ENCODE measurements around the gene IDH3B.
"Not testable (repeated sequence)": the region's sequence is repeated elsewhere in the genome, so short reads cannot be mapped to it uniquely, and the experiment has no call there.

IDH3B gene

DNA sequence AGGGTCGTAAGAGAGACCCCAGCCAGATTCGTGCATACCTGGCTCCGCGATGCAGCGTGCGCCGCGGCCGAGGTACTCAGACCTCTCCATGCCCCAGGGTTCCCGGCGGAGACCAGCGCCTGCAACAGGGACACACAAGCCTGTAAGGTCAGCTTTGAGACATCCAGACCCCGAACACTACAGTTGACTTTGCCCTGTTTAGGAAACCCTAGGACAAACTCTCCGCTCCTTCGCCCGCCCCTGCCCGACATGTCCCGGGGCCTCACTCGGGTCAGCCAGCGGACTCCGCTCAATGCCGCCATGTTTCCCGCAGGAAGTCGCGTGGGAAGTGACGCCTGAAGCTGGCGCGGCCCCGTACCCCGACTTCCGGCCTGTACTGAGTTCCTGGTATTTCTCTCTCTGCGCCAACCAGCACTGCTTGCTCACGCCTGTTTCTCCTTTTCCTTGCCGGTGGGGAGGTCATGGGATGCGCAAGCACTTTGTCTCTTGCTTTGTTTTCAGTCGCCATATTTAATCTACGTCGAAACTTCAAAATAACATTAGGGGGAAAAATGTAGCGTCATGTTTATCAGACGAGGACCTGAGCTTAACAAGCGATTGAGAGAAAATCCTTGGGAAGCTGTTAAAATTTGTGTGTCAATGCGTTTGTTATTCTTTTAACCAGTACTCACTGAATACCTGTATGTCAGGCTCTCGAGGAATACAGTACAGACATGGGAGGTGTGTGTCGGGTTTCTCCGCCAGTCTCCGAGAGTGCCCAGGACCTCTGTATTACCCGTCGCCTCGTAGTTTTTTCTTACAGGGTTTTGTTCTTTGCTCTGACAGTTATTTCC is at the start of gene IDH3B:
Gene IDH3B, minus strand, starts transcription at position 330 of the 833 bp plus-strand sequence. Its CDS starts 28 bp downstream, at position 302.
- DNase-seq (ENCODE audit: extremely low spot score, insufficient read length, low read depth) (peak; percentile 81), FAIRE-seq (peak; percentile 97)

DNA sequence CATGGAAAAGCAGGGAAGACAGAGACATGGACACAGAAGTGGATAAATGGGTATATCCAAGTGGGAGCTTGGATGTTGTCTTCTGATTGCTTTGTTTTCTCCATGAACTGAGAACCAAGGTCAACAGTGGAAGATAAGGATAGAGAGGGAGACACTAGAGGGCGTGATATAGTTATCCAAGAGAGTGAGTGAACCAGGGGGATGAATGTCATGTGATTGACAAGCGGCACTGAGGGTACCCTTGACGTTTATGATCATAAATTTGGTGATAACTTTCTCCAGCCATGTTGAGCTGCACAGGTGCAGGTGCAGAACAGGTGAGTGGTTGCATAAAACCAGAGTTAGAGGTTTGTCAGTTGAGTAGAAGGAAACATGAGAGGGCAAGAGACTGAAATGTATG is 49.3 kb upstream of the IDH3B start:
- DNase-seq (ENCODE audit: extremely low spot score, insufficient read length, low read depth) (no peak), FAIRE-seq (no peak)

DNA sequence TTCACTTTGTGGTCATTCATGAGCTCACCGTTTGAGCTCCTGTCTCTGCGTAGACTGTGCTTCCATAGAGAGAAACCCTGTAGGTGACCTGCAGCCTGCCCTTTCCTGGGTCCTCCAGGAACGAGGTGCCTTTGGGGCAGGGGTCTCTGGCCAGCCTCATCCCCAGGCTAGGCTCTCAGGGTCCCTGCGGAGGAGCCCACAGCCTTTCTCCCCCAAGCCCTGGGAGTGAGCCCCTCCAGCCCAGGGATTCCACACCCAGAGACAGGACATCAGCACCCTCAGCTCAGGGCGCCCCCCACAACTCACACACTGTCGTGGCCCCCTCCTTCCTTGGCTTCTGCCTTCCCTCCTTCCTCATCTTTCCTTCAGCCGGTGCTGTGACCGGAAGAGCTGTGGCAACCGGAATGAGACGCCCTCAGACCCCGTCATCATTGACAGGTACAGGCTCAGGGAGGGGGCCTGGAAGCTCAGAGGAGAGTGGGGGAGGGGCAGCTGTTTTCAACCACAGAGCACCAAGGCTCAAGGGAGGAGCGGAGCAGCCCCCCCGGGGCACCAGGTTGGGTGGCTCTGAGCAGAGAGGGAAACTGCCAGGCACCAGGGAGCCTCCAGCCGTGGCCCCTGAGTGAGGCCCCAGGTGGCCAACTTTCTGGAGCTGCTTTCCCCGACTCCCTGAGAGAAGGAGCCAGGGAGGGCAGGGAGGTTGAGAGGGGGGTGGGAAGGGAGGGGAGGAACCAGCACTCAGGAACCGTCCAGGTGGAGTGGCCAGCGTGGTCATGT is 45.4 kb upstream of the IDH3B start:
- no peak for FAIRE-seq
- DNase-seq (ENCODE audit: extremely low spot score, insufficient read length, low read depth): no peak

DNA sequence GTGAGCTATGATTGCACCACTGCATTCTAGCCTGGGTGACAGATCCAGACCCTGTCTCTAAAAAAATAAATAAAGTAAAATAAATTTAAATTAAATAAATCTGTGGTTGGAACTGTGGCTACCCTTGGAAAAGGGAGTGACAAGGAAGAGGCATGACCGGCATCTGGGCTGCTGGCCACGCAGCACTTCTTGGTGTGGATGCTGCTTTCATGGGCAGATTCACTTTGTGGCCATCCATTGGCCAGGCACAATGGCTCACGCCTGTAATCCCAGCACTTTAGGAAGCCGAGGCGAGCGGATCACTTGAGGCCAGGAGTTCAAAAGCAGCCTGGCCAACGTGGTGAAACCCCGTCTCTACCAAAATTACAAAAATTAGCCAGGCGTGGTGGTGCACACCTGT is 44.6 kb upstream of the IDH3B start:
- DNase-seq (ENCODE audit: extremely low spot score, insufficient read length, low read depth): no peak
- FAIRE-seq: no peak

DNA sequence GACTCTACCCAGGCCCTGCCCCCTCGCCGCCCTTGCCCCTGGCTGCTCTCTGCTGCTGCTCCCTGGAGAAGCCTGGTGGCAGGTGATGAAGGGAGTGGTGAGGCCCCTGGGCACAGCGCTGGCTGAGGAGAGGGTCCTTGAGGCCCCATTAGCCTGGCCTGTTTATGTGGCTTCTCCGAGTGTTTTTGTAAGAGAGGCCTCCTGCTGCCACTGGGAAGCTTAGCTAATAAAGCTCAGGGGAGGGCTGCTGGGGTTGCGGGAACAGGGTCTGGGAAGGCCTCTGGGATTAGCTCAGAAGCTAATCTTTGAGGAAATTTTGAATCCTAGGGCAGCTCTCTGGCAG is 44.0 kb upstream of the IDH3B start:
- FAIRE-seq (no peak), DNase-seq (ENCODE audit: extremely low spot score, insufficient read length, low read depth) (no peak)

DNA sequence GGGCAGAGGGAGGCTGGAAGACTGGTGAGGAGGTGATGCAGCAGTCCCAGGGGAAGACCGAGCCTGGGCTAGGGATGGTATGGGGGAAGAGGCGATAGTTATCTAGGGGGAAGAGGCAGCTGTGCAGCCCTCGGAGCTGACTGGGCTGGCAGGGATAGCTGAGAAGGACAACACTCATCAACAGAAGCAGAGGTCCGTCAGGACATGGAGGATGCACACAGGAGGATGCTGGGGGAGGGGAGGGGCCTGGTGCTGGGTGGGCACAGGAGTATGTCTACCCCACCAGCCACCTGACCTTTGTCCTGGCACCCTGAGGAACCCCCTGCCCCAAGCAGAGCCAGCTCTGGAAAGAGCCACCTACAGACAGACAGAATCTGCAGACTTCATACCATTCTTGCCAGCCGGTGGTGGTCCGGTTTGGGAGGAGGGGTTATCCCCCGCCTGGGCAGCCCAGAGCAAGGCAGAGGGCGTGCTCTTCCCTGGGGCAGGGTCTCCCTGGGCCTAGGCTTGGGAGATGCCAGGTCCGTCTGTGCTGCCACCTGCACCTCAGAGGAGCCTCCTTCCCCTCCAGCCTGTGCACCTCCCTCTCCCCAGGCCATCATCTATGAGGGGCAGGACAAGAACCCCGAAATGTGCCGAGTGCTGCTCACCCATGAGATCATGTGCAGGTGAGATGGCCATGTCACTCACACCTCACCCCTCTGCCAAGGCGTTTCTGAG is 43.5 kb upstream of the IDH3B start:
- FAIRE-seq (no peak), DNase-seq (ENCODE audit: extremely low spot score, insufficient read length, low read depth) (no peak)

DNA sequence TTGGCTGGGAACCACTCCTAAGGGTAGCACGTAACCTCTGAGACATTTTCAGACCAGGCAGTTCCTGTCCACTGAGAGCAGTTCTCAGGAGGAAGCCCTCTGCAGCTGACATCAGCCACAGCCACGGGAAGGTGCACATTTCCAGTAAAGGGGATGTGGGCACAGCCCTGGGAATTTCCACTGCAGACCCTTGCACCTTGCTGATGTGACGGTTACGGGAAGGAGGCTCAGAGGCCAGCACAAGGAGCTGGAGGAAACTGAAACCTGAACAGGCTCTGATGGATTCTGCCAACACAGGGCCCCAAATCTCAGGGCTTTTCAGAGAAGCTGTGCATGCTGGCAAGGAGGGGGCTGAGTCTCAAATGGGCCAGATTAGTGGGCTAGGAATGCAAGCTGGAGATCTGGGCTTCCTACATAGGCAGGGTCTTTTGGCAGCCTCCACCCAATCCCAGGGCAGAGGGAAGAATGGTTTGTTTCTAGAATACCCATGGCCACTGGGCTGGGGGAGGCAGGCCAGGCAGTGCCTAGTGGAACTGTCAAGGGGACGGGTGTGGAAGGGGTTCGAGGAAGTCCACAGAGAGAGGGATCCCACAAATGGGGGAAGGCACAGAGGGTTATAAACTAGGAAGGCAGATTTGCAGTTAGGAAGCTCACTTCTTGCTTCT is 42.8 kb upstream of the IDH3B start:
- DNase-seq (ENCODE audit: extremely low spot score, insufficient read length, low read depth) (no peak), FAIRE-seq (no peak)

DNA sequence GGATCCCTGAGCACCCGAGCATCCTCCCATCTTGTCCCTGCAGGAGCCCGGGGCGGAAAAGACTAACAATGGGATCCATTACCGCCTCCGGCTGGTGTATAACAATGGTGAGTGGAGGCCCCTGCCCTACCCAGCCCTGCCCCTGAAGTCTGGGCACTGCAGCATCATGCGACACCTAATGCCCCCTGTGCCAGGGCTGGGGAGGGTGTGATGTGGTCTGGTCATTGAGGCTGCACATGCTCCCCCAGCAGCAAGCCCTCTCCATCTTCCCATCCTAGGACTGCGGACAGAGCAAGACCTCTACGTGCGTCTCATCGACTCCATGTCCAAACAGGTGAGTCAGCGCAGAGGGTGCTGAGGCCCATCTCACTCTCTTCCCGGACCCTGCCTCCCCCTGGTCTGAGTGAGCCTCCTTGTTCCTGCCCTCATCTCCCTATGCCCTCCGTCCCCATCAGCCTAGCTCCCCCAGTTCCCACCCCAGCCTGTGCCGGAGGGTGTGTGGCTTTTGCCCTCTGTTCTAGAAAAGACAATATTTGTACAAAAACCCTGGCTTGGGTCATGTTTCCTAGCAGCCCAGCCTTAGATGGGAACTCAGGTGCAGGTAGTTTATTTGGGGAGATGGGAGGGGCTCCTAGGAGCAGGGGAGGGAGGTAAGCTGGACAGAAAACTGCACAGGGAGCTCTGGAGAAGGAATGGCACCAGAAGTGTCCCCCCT is 42.1 kb upstream of the IDH3B start:
- no peak for FAIRE-seq
- DNase-seq (ENCODE audit: extremely low spot score, insufficient read length, low read depth): no peak

DNA sequence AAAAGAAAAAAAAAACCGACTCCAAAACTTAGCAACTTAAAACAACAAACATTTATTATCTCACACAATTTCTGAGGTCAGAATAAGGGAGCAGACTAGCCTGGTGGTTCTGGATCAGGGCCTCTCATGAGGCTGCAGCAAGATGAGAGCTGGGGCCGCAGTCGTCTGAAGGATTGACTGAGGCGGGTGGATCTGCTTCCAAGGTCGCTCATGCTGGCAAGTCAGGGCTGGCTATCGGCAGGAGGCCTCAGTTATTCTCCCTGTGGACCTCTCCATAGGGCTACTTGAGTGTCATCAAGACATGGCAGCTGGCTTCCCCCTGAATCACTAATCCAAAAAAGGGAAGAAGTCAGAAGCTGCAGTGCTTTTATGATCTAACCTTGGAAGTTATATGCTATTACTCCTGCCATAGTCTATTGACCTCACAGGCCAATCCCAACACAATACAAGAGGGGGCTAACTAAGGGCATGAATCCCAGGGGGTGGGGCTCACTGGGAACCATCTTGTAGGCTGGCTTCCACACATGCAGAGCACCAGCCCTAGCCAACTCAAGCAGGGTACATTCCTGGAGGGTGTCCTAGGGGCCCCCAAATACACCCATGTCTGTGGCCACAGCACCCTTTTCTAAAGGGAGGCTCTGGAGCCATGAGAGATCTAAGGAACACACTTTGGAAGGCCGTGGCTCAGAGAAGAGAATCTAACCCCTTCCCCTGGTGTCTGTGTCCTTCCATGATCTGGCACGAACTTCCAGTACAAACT is 39.9 kb upstream of the IDH3B start:
- DNase-seq (ENCODE audit: extremely low spot score, insufficient read length, low read depth) (no peak), FAIRE-seq (no peak)

DNA sequence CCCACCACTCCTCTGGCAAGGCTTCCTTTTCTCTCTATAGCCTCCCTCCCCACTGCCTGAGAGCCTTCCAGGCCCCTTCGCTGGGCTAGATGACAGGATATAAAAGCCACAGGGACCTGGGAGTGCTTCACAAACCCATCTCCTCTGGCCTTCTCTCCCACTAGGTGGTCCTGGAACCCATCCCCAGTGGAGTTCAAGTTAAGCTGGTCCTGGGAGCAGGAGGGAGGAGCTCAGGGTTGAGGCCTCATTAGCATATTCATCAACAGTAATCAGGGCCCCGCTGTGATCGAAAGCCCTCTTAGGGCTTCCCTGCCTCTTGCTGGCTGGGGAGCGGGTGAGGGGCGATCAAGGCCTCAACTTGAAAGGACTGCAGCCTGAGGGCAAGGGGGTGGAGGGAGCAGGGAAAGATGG is 37.7 kb upstream of the IDH3B start:
- FAIRE-seq (no peak), DNase-seq (ENCODE audit: extremely low spot score, insufficient read length, low read depth) (no peak)

DNA sequence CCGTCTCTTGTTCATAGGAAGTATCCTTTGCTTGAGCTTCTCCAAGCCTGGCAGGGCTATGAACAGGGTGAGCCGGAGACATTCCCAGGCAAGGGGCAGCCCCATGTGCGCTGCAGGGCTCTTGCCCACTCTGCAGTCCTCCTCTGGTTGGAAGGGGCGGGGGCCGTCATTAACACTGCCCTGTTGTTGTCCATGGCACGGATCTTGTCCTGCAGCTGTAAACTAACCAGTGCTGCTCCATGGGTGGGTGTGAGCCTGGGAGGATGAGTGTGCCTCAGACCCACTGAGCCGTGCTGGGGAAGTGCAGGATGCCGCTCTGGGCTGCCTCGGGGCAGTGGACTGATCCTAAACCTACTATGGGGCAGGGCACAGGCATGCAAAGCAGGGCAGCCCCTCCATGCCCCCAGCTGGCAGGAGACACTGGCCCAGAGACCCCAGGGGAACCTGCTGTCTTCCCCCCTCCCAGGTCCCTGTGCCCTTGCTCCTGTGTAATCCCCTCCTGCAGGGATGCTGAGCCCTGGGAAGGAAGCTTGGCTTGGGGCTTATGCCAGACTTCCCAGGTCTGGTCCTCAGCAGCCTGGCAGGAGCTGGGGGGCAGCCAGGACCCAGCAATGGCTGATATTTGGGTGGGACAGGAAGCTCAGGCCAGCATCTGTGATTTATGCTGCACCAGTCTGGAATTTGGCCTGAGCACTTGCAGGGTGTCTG is 37.1 kb upstream of the IDH3B start:
- no peak for FAIRE-seq
- no peak for DNase-seq (ENCODE audit: extremely low spot score, insufficient read length, low read depth)

DNA sequence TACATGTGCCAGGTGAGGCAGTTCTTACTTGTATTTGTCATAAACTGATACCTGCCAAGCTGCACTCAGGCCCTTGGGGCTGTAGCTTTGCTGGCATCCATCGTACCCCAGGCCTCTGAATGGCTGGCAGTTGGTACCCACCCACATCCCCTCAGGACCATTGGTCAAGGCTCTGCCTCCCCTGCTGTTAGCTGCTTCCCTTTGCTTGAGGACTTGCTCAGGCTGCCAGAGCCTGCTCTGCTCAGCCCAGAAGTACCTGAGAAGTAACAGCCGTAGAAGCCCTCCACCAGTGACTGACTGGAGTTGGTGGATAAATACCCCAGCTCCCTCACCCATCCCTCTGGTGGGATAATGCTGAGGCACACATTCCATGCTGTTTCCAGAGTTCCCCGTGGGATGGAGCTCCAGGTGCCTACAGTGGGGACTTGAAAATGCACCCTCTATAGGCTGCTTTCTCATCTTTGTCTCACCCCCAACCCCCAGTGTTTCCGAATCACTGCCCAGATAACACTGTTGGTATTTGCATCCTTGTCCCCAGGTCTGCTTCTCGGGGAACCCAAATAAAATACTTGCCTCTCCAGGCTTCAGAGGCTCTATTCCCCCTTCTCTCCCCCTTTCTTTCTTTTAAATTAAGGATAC is 35.9 kb upstream of the IDH3B start:
- no peak for FAIRE-seq
- no peak for DNase-seq (ENCODE audit: extremely low spot score, insufficient read length, low read depth)

DNA sequence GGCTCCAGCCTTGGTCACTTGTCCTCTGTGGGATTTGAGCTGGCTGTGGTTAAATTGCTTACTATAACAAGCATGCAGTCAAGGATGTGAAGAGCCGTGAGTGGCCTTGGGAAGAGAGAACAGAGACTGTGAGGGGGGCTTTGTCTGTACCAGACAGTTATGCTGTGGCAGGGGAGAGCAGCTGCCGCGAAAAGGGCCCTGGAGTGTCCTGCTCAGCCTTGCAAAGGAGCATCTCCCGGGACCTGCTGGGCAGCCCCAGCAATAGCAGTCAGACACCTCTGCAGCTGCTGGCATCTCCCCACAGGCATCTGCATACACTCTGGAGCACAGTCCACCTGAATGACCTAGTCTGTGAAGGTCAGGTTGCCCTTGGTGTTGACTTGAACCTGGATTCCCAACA is 34.9 kb upstream of the IDH3B start:
- no peak for DNase-seq (ENCODE audit: extremely low spot score, insufficient read length, low read depth)
- no peak for FAIRE-seq

DNA sequence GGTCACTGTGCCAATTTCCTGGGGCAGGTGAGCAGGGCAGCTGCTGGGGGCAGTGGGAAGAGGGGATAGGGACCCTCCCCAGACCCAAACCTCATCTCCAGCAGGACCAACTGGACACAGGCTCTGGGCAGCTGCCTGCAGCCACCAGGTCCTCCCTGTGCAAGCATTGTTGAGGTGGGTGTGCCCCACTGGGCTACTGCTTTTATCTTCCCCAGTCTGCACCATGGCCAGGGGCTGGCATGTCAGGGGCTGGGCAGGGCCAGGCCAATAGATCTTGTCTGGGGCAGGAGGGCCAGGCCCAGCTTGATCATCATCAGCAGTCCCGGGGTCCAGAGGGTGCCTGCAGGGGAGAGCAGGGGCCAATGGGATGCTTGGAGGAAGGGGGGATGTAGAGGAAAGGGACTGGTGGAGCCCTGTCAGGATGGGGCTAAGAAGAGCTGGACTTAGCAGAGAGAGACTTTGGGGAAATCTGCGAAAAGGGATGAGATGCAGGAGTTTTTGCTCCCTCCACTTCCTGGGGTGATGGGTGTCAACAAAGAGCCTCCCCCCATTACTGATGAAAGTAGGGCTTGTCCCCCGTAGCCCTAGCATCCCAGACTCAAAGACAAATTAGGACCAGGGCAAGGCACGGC is 34.3 kb upstream of the IDH3B start:
- no peak for FAIRE-seq
- no peak for DNase-seq (ENCODE audit: extremely low spot score, insufficient read length, low read depth)

DNA sequence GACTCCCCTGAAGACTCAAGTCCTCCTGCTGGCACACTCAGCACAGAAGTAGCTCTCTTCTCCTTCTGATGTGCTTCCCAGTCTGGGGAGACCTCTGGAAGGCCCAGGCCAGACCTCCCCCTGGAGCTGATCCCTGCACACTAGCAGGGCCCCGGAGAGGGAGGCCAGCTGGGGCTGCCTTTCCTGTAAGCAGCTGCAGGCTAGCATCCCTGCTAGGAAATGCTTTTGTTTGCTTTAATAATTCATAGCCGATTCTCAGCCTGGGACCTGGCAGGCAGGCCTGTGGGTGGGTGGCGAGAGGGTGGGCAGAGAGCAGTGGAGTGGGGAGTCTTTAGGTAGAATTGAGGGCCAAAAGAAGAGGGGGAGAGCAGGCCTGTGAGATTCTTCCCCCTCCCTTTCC is 33.8 kb upstream of the IDH3B start:
- no peak for FAIRE-seq
- DNase-seq (ENCODE audit: extremely low spot score, insufficient read length, low read depth): no peak

DNA sequence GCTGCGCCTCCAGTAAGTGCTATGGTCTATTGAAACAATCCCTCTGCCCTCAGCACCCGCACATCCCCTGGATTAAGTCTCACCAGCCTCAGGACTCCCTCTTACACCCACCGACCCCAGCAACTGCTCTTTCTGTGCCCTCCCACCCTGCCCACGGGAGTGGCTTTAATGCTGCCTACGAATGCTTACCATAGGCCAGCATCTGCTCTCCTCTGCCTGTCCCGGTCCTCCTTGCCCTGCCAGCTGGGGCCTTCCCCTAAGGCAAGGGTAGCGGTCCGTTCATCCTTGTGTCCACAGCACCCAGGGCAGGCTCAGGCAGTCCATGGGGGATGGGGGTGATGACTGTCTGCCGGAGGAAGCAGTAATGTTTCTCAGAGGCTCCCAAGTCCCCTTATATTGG is 32.6 kb upstream of the IDH3B start:
- no peak for DNase-seq (ENCODE audit: extremely low spot score, insufficient read length, low read depth)
- FAIRE-seq: no peak

DNA sequence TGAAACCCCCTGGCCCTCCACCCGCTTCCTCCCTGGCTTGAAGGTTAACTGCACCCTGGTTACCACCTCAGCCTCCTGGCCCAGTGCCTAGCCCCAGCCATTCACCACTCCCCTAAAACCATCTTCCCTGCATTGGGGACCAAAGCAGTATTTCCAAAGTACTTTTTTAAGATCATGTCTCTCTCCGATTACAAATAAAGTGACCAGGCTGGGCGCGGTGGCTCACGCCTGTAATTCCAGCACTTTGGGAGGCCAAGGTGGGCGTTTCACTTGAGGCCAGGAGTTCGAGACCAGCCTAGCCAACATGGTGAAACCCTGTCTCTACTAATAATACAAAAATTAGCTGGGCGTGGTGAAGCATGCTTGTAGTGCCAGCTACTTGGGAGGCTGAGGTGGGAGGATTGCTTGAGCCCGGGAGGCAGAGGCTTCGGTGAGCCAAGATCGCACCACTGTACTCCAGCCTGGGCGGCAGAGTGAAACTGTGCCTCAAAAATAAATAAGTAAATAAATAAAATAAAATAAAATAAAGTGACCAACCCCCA is 32.0 kb upstream of the IDH3B start:
- FAIRE-seq; DNase-seq (ENCODE audit: extremely low spot score, insufficient read length, low read depth): not testable (repeated sequence)

Measured in GM18507 (cell line).